Heart right ventricle (tissue), 16 donors: ENCODE results near the gene LGALS7B. TPM values are rescaled to one million over a fixed set of nuclear protein-coding genes. Genes with fewer than 3 reads are reported as not detected.
"Not testable (repeated sequence)": the region's sequence is repeated elsewhere in the genome, so short reads cannot be mapped to it uniquely, and the experiment has no call there.

ENCODE experiments used
- ATAC-seq, 8 donors: fragments of 200-7000 bp; cut with Tn5 transposase; one replicate each; pipeline ENCODE4 v1.9.1; 2020; ENCODE audit warnings: mild to moderate bottlenecking in 8 of 8, moderate library complexity in 8 of 8, moderate number of reproducible peaks in 1 of 8
- DNase-seq, 2 donors: peaks; one replicate each; pipeline ENCODE4 v3.0.0-alpha.2; 2020
- H3K27ac ChIP-seq, 10 donors: fragments of 200-600 bp; sonication (generic) in 2 of 10; one replicate each; pipeline versions ENCODE4 v1.5.0 to v1.8.0; 2020 to 2022; ENCODE audit warnings: mild to moderate bottlenecking in 3 of 10
- H3K27me3 ChIP-seq, 7 donors: fragments of 200-600 bp; one replicate each; pipeline ENCODE4 v1.8.0; 2021 to 2022; ENCODE audit warnings: mild to moderate bottlenecking in 2 of 7
- H3K36me3 ChIP-seq, 9 donors: fragments of 200-600 bp; sonication (generic) in 1 of 9; one replicate each; pipeline versions ENCODE4 v1.5.0 to v1.8.0; 2020 to 2022; ENCODE audit warnings: mild to moderate bottlenecking in 2 of 9
- H3K4me1 ChIP-seq, 9 donors: fragments of 200-600 bp; sonication (generic) in 1 of 9; one replicate each; pipeline versions ENCODE4 v1.5.0 to v1.8.0; 2020 to 2022; ENCODE audit warnings: mild to moderate bottlenecking in 4 of 9
- H3K4me3 ChIP-seq, 10 donors: fragments of 200-600 bp; sonication (generic) in 2 of 10; one replicate each; pipeline versions ENCODE4 v1.5.0 to v1.8.0; 2020 to 2022; ENCODE audit warnings: mild to moderate bottlenecking in 7 of 10, moderate library complexity in 2 of 10
- H3K9me3 ChIP-seq, 11 donors: fragments of 200-600 bp in 10 of 11; sonication (generic) in 2 of 11; one replicate each; pipeline versions ENCODE4 v1.5.0 to v1.8.0; 2013 to 2022; ENCODE audit warnings: mild to moderate bottlenecking in 2 of 11, control low read depth in 1 of 11, moderate library complexity in 1 of 11
- WGBS, 2 donors: extraction: QIAGEN DNeasy Blood & Tissue Kit; methylation state at CpG; one replicate each; pipeline ENCODE4 v1.1.7; 2013; ENCODE audit warnings: inconsistent platforms in 1 of 2; 5-methylcytosine and 5-hydroxymethylcytosine counted together
- intact Hi-C, 10 donors: fragments of 100-400 bp; cut with DNase I; formaldehyde crosslinking; loops; one replicate each; pipeline versions ENCODE4 v1.11.1 to v1.14.2; 2022
- polyA plus RNA-seq, 2 donors: library from polyadenylated mRNA; stranded (reverse); fragments of 200-250 nt; gene quantifications; one replicate each; pipeline ENCODE4 v1.2.3, GENCODE V29; 2013
- total RNA-seq, 10 donors: library from RNA; stranded (reverse); fragmentation: NEBNext Ultra II Directional in 3 of 10; extraction: Animal tissue kit (Norgen Biotek cat#: 25700) in 3 of 10; gene quantifications; one replicate each; pipeline versions ENCODE4 v1.2.1 to v1.2.4, GENCODE V29; 2021 to 2023
- TF ChIP-seq, protein P1 (sequence below), 9 donors: fragments of 200-600 bp; sonication (generic) in 2 of 9; IDR thresholded peaks; one replicate each; pipeline versions ENCODE4 v1.5.0 to v1.8.0; 2021 to 2022; ENCODE audit warnings: antibody characterized with exemption in 9 of 9, mild to moderate bottlenecking in 5 of 9, moderate library complexity in 1 of 9
- donor health status: Arrhythmogenic right ventricular cardiomyopathy.
- donor health status: ischemic (EF 13 %, LVEDD 7.1; RV severe dilation, severe dysfunction).
- donor health status: healthy with polysubstance abuse.
- donor health status: DM: no; HTN: yes; CAD: no.
- donor health status: DM: no; HTN: no; CAD: no.
- donor health status: ischemic (EF 25% LVEDD 6.9; RV normal size, moderate dysfunction).
- donor health status: ischemic (EF 25% LVEDD 5.7; RV mildly dilated, moderate dysfunction).
- donor health status: healthy.
- donor health status: DM: yes; HTN: yes; CAD: no.
- donor health status: Ischemic cardiomyopathy.
- donor health status: ischemic (EF 35%, LVEDD 5.7; RV mildly dilated, moderate dysfunction).
- donor health status: nonischemic (EF 11% LVEDD 7.7; RV severe dilation, severe dysfunction).
- donor health status: DM: yes; HTN: yes; CAD: no.
- donor health status: PGD.
- donor health status: ischemic (EF 29% LVEDD 5.4; RV normal size, mild dysfunction).
- donor health status: nonischemic (EF 23%, LVEDD 6.1; RV moderate dilation, normal function).

Gene LGALS7B
- total and polyA plus RNA-seq, 12 donors = 0.19 to 0.60 TPM; not detected in 10

GRCh38 chr19:38766276-38767047, 22.5 kb upstream of the LGALS7B start:
- Histone ChIP-seq H3K27me3 (no peaks in the 10 kb centered on the region), H3K4me3 (no peak overlapping the region), H3K4me1 (peaks cover 0 to 12% (median 6%) of the 10 kb centered on the region in 9 donors), H3K36me3 (no peaks in the 10 kb centered on the region), H3K9me3 (no peaks in the 10 kb centered on the region), H3K27ac (no peak overlapping the region)
- TF ChIP-seq, protein P1, sequence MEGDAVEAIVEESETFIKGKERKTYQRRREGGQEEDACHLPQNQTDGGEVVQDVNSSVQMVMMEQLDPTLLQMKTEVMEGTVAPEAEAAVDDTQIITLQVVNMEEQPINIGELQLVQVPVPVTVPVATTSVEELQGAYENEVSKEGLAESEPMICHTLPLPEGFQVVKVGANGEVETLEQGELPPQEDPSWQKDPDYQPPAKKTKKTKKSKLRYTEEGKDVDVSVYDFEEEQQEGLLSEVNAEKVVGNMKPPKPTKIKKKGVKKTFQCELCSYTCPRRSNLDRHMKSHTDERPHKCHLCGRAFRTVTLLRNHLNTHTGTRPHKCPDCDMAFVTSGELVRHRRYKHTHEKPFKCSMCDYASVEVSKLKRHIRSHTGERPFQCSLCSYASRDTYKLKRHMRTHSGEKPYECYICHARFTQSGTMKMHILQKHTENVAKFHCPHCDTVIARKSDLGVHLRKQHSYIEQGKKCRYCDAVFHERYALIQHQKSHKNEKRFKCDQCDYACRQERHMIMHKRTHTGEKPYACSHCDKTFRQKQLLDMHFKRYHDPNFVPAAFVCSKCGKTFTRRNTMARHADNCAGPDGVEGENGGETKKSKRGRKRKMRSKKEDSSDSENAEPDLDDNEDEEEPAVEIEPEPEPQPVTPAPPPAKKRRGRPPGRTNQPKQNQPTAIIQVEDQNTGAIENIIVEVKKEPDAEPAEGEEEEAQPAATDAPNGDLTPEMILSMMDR (IDR thresholded peaks at IDR 0.05) = no peak
- ATAC-seq = no peak
- DNase-seq = no peak
- intact Hi-C loops = loop anchor here in 1 of 10 donors (5.0 kb wide), 1 partner anchor 34 kb away; no protein-coding TSS in a partner anchor
- 90 to 91% methylated on average over 10 of the region's 10 CpGs for WGBS, 2 donors

GRCh38 chr19:38769635-38770211, 19.3 kb upstream of the LGALS7B start:
- TF ChIP-seq, protein P1 (IDR thresholded peaks at IDR 0.05) = peak; percentile 64 to 97 (median 83)
- peaks cover 0 to 12% (median 6%) of the 10 kb centered on the region in 9 donors for H3K4me1 ChIP-seq
- H3K27ac ChIP-seq = peak overlapping the region in 9 of 10 donors; percentile 50 to 81 (median 69)
- H3K4me3 ChIP-seq = peak overlapping the region in 9 of 10 donors; percentile 10 to 53 (median 42)
- DNase-seq (peak; percentile 91 to 95), ATAC-seq (peak; percentile 88 to 96 (median 92))
- 9 to 13% methylated on average over 42 of the region's 42 CpGs for WGBS, 2 donors
- no peaks in the 10 kb centered on the region for H3K27me3 ChIP-seq
- intact Hi-C loops = loop anchor here in 1 of 10 donors (5.0 kb wide), 1 partner anchor 37 kb away; no protein-coding TSS in a partner anchor
- H3K36me3 ChIP-seq = no peaks in the 10 kb centered on the region
- no peaks in the 10 kb centered on the region for H3K9me3 ChIP-seq

GRCh38 chr19:38770228-38770948, 18.6 kb upstream of the LGALS7B start:
- peak; percentile 3 to 58 (median 22) for ATAC-seq
- DNase-seq, H3K27me3 ChIP-seq, H3K36me3 ChIP-seq, H3K9me3 ChIP-seq, intact Hi-C loops: not testable (repeated sequence)
- peak overlapping the region in 7 of 10 donors; percentile 65 to 81 (median 70) for H3K27ac ChIP-seq
- H3K4me3 ChIP-seq = peak overlapping the region in 9 of 10 donors; percentile 10 to 53 (median 42)
- WGBS, 2 donors = 3 to 9% methylated on average over 22 to 26 of the region's 58 CpGs
- peaks cover 0 to 12% (median 6%) of the 10 kb centered on the region in 9 donors for H3K4me1 ChIP-seq

GRCh38 chr19:38770949-38771275, 18.1 kb upstream of the LGALS7B start:
- peak overlapping the region in 1 of 10 donors; percentile 36 for H3K4me3 ChIP-seq
- intact Hi-C loops = not testable (repeated sequence)

GRCh38 chr19:38771569-38771968, 17.4 kb upstream of the LGALS7B start:
- intact Hi-C loops, H3K36me3 ChIP-seq, DNase-seq, H3K4me3 ChIP-seq, ATAC-seq, H3K27me3 ChIP-seq, H3K9me3 ChIP-seq, H3K27ac ChIP-seq: not testable (repeated sequence)
- 51 to 56% methylated on average over 5 to 7 of the region's 30 CpGs for WGBS, 2 donors
- H3K4me1 ChIP-seq = peaks cover 0 to 12% (median 6%) of the 10 kb centered on the region in 9 donors

More at GRCh38 chr19:38770949-38771275, 18.1 kb upstream of the LGALS7B start:
- 18 to 36% methylated on average over 1 of the region's 22 CpGs for WGBS, 2 donors
- not testable (repeated sequence) for DNase-seq, H3K9me3 ChIP-seq, H3K27ac ChIP-seq, H3K36me3 ChIP-seq, H3K27me3 ChIP-seq
- peak; percentile 81 to 91 (median 87) for ATAC-seq
- H3K4me1 ChIP-seq = peaks cover 0 to 12% (median 6%) of the 10 kb centered on the region in 9 donors
